PC-9 (cell line): Measurements from ENCODE around the gene UFM1. TPM values are rescaled to one million over a fixed set of nuclear protein-coding genes. Genes with fewer than 3 reads are reported as not detected.

ENCODE experiments used
- BruUV-seq: library from RNA; stranded (reverse); fragments of 400-500 nt; replicated peaks from 2 replicates; lab custom pipeline; 2021; lab: Mats Ljungman, UMichigan
- CTCF ChIA-PET: fragments of 300-600 bp; sonication (Branson Sonifier 250); formaldehyde crosslinking; loops from one replicate; lab custom pipeline; 2022; ENCODE audit warnings: antibody characterized with exemption; lab: Charles Lee
- POLR2A ChIA-PET: fragments of 300-600 bp; sonication (Branson Sonifier 250); formaldehyde crosslinking; loops from one replicate; lab custom pipeline; 2022; ENCODE audit warnings: antibody characterized with exemption; ENCODE audit not compliant: unreplicated experiment; lab: Charles Lee
- DNase-seq, 2 experiments: peaks; one replicate each; pipeline versions ENCODE4 v3.0.0 to v3.0.0-alpha.2; 2015 to 2022; ENCODE audit warnings: mixed read lengths in 1 of 2
- H2AFZ ChIP-seq: fragments of 200-600 bp; sonication (generic); 2 replicates; pipeline ENCODE4 v1.8.1; 2017; ENCODE audit warnings: antibody characterized with exemption
- H3F3A ChIP-seq: fragments of 200-600 bp; sonication (generic); 2 replicates; pipeline ENCODE4 v1.8.1; 2017; ENCODE audit warnings: antibody characterized with exemption, mild to moderate bottlenecking, low read depth; ENCODE audit not compliant: insufficient read depth
- H3K27ac ChIP-seq: fragments of 200-600 bp; sonication (generic); 2 replicates; pipeline ENCODE4 v1.6.1; 2016; ENCODE audit warnings: mixed run types
- H3K27me3 ChIP-seq: fragments of 200-600 bp; sonication (generic); 2 replicates; pipeline ENCODE4 v1.6.1; 2016; ENCODE audit warnings: low read depth, mixed run types; ENCODE audit not compliant: insufficient read depth
- H3K36me3 ChIP-seq: fragments of 200-600 bp; sonication (generic); 2 replicates; pipeline ENCODE4 v1.6.1; 2016; ENCODE audit warnings: low read depth, mixed run types
- H3K4me1 ChIP-seq: fragments of 200-600 bp; sonication (generic); replicated peaks from 2 replicates; pipeline ENCODE4 v1.6.1; 2016; ENCODE audit warnings: mixed run types; ENCODE audit not compliant: insufficient read depth
- H3K4me2 ChIP-seq: fragments of 200-600 bp; sonication (generic); 2 replicates; pipeline ENCODE4 v1.6.1; 2017; ENCODE audit warnings: mixed run types
- H3K4me3 ChIP-seq: fragments of 200-600 bp; sonication (generic); 2 replicates; pipeline ENCODE4 v1.6.1; 2016; ENCODE audit warnings: mixed run types
- H3K79me2 ChIP-seq: fragments of 200-600 bp; sonication (generic); 2 replicates; pipeline ENCODE4 v1.6.1; 2017; ENCODE audit warnings: low read depth, mixed run types
- H3K9me2 ChIP-seq: fragments of 200-600 bp; sonication (generic); 2 replicates; pipeline ENCODE4 v1.8.1; 2017; ENCODE audit warnings: mild to moderate bottlenecking; ENCODE audit not compliant: insufficient read depth
- H3K9me3 ChIP-seq: fragments of 200-600 bp; sonication (generic); 2 replicates; pipeline ENCODE4 v1.8.1; 2016; ENCODE audit warnings: low read depth; ENCODE audit not compliant: insufficient read depth
- H4K20me1 ChIP-seq: fragments of 200-600 bp; sonication (generic); 2 replicates; pipeline ENCODE4 v1.8.1; 2017; ENCODE audit not compliant: insufficient read depth
- EZH2 ChIP-seq: fragments of 200-600 bp; sonication (generic); IDR thresholded peaks from 2 replicates; pipeline ENCODE4 v1.8.0; 2017; ENCODE audit warnings: antibody characterized with exemption, low read depth
- intact Hi-C: fragments of 100-400 bp; cut with micrococcal nuclease; formaldehyde crosslinking; loops from one replicate; pipeline ENCODE4 v1.10.0; 2022; ENCODE audit not compliant: unreplicated experiment
- total RNA-seq: library from RNA; stranded (reverse); gene quantifications from 2 replicates; pipeline ENCODE4 v1.2.3, GENCODE V29; 2021
- TF ChIP-seq, protein P1 (sequence below): fragments of 200-600 bp; sonication (generic); conservative IDR thresholded peaks from 2 replicates; pipeline ENCODE4 v1.6.1; 2017; ENCODE audit warnings: mixed run types, antibody characterized with exemption, mild to moderate bottlenecking, moderate library complexity

UFM1 gene
- total RNA-seq, 1 experiment from 2014 or later = 32.3 TPM

DNA sequence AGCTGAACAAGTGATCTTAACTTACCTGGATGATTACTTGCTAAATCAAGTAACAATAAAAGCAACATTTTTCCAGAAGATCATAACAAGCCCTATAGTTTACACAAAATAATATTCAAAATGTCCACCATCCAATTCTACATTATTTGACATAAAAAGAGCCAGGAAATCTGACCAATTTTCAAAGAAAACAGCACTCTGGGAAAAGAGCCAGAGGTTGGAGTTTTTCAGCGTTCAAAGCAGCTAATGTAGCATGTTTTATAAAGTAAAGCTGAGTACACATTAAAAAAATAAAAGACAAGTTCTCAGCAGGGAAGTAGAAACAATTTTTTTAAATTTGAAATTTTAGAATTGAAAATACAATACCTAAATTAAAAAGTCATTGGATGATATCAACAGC is 62.6 kb downstream of the UFM1 start:
- Histone ChIP-seq H3K79me2 (no peaks in the 10 kb centered on the region), H3K4me1 (no peaks in the 10 kb centered on the region), H3K9me3 (no peaks in the 10 kb centered on the region), H3K36me3 (no peaks in the 10 kb centered on the region), H2AFZ (no peak overlapping the region), H3K9me2 (no peaks in the 10 kb centered on the region), H3K27me3 (no peaks in the 10 kb centered on the region), H3K27ac (no peak overlapping the region), H3F3A (no peaks in the 10 kb centered on the region), H3K4me3 (no peak overlapping the region), H4K20me1 (no peaks in the 10 kb centered on the region), H3K4me2 (no peak overlapping the region)
- BruUV-seq = no TSS peak
- ChIA-PET POLR2A (no interaction called here), CTCF (no interaction called here)
- no peak for DNase-seq
- no peak for TF ChIP-seq EZH2
- TF ChIP-seq, protein P1, sequence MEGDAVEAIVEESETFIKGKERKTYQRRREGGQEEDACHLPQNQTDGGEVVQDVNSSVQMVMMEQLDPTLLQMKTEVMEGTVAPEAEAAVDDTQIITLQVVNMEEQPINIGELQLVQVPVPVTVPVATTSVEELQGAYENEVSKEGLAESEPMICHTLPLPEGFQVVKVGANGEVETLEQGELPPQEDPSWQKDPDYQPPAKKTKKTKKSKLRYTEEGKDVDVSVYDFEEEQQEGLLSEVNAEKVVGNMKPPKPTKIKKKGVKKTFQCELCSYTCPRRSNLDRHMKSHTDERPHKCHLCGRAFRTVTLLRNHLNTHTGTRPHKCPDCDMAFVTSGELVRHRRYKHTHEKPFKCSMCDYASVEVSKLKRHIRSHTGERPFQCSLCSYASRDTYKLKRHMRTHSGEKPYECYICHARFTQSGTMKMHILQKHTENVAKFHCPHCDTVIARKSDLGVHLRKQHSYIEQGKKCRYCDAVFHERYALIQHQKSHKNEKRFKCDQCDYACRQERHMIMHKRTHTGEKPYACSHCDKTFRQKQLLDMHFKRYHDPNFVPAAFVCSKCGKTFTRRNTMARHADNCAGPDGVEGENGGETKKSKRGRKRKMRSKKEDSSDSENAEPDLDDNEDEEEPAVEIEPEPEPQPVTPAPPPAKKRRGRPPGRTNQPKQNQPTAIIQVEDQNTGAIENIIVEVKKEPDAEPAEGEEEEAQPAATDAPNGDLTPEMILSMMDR = no peak
- intact Hi-C loops = no loop called here
